ENCODE results near the gene SSH2.

The SSH2 gene

GRCh38 chr17:29709866-29710519, 220.0 kb downstream of the SSH2 start:
- H3K36me3 ChIP-seq (ENCODE audit: control insufficient read depth, insufficient read depth, low read length): no peaks in the 10 kb centered on the region
- peak overlapping the region; percentile 80 for H3K27ac ChIP-seq
- no peaks in the 10 kb centered on the region for H3K79me2 ChIP-seq
- H3K4me1 ChIP-seq: peaks cover 27% of the 10 kb centered on the region
- no peak for TF ChIP-seq CTCF (IDR thresholded peaks at IDR 0.05)
- peak overlapping the region; percentile 43 for H3K4me3 ChIP-seq (ENCODE audit: low read depth, low read length)
- no peaks in the 10 kb centered on the region for H3K27me3 ChIP-seq (ENCODE audit: control insufficient read depth, insufficient read depth, low read length)
- no peak overlapping the region for H3K9ac ChIP-seq
- no peaks in the 10 kb centered on the region for H3K9me3 ChIP-seq (ENCODE audit: control insufficient read depth, low read length)
- H3K4me2 ChIP-seq (ENCODE audit: low read length): peak overlapping the region; percentile 16
- H2AFZ ChIP-seq: peak overlapping the region; percentile 65

GRCh38 chr17:29707212-29707571, 222.8 kb downstream of the SSH2 start:
- H2AFZ ChIP-seq: no peak overlapping the region
- H3K27ac ChIP-seq: no peak overlapping the region
- H3K9me3 ChIP-seq (ENCODE audit: control insufficient read depth, low read length): no peaks in the 10 kb centered on the region
- no peaks in the 10 kb centered on the region for H3K36me3 ChIP-seq (ENCODE audit: control insufficient read depth, insufficient read depth, low read length)
- no peak overlapping the region for H3K9ac ChIP-seq
- peaks cover 24% of the 10 kb centered on the region for H3K4me1 ChIP-seq
- TF ChIP-seq CTCF (IDR thresholded peaks at IDR 0.05): no peak
- no peaks in the 10 kb centered on the region for H3K27me3 ChIP-seq (ENCODE audit: control insufficient read depth, insufficient read depth, low read length)
- no peak overlapping the region for H3K4me2 ChIP-seq (ENCODE audit: low read length)
- no peaks in the 10 kb centered on the region for H3K79me2 ChIP-seq
- no peak overlapping the region for H3K4me3 ChIP-seq (ENCODE audit: low read depth, low read length)

GRCh38 chr17:29706045-29706431, 224.0 kb downstream of the SSH2 start:
- Histone ChIP-seq H3K4me3 (ENCODE audit: low read depth, low read length) (no peak overlapping the region), H3K4me1 (peaks cover 21% of the 10 kb centered on the region), H3K27ac (peak overlapping the region; percentile 40), H3K9ac (no peak overlapping the region), H3K9me3 (ENCODE audit: control insufficient read depth, low read length) (no peaks in the 10 kb centered on the region), H3K79me2 (no peaks in the 10 kb centered on the region), H3K27me3 (ENCODE audit: control insufficient read depth, insufficient read depth, low read length) (no peaks in the 10 kb centered on the region), H2AFZ (no peak overlapping the region), H3K36me3 (ENCODE audit: control insufficient read depth, insufficient read depth, low read length) (no peaks in the 10 kb centered on the region), H3K4me2 (ENCODE audit: low read length) (no peak overlapping the region)
- no peak for TF ChIP-seq CTCF (IDR thresholded peaks at IDR 0.05)

GRCh38 chr17:29705386-29705785, 224.6 kb downstream of the SSH2 start:
- H3K4me2 ChIP-seq (ENCODE audit: low read length): no peak overlapping the region
- no peaks in the 10 kb centered on the region for H3K27me3 ChIP-seq (ENCODE audit: control insufficient read depth, insufficient read depth, low read length)
- H3K79me2 ChIP-seq: no peaks in the 10 kb centered on the region
- no peak overlapping the region for H3K4me3 ChIP-seq (ENCODE audit: low read depth, low read length)
- TF ChIP-seq CTCF (IDR thresholded peaks at IDR 0.05): no peak
- H3K9me3 ChIP-seq (ENCODE audit: control insufficient read depth, low read length): no peaks in the 10 kb centered on the region
- H3K4me1 ChIP-seq: peaks cover 15% of the 10 kb centered on the region
- H3K9ac ChIP-seq: no peak overlapping the region
- no peaks in the 10 kb centered on the region for H3K36me3 ChIP-seq (ENCODE audit: control insufficient read depth, insufficient read depth, low read length)
- H3K27ac ChIP-seq: no peak overlapping the region
- H2AFZ ChIP-seq: no peak overlapping the region

- H3K79me2 ChIP-seq: no peaks in the 10 kb centered on the region
- peaks cover 4% of the 10 kb centered on the region for H3K4me1 ChIP-seq
- H3K36me3 ChIP-seq (ENCODE audit: control insufficient read depth, insufficient read depth, low read length): no peaks in the 10 kb centered on the region
- H3K27me3 ChIP-seq (ENCODE audit: control insufficient read depth, insufficient read depth, low read length): no peaks in the 10 kb centered on the region
- no peak overlapping the region for H3K27ac ChIP-seq
- no peaks in the 10 kb centered on the region for H3K9me3 ChIP-seq (ENCODE audit: control insufficient read depth, low read length)
- no peak overlapping the region for H3K9ac ChIP-seq
- peak overlapping the region; percentile 18 for H2AFZ ChIP-seq
- no peak overlapping the region for H3K4me3 ChIP-seq (ENCODE audit: low read depth, low read length)
- TF ChIP-seq CTCF (IDR thresholded peaks at IDR 0.05): no peak
- H3K4me2 ChIP-seq (ENCODE audit: low read length): no peak overlapping the region
These were observed 230.7 kb downstream of the SSH2 start for GRCh38 chr17:29699283-29699682.

Data from parathyroid adenoma (tissue), 2 donors.